GM19043 (cell line): ENCODE data around the gene CLC.
"Not testable (repeated sequence)": the region's sequence is repeated elsewhere in the genome, so short reads cannot be mapped to it uniquely, and the experiment has no call there.

Source experiments
- ATAC-seq: cut with Tn5 transposase; IDR thresholded peaks from one replicate; pipeline ENCODE4 v1.9.1; 2021; ENCODE audit warnings: low read depth; ENCODE audit not compliant: unreplicated experiment

CLC gene

DNA sequence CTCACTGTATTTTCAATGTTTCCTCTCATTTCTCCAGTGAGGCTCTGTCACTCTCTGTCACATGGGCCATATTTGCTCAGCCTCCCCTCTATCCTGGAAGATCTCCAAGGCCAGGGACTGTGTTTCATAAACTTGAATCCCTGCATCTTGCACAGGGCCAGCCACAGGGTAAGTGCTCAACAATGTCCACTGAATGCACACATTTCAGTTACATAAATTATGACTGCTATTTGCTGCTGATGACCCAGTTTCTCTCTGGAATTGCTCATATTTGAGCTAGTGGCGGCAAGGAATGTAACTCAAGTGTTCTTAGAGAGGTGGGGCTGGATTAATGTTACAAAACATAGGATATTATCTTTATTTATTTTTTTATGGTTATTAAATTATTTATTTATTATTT, 6.1 kb downstream of the CLC start:
- ATAC-seq, result no peak

DNA sequence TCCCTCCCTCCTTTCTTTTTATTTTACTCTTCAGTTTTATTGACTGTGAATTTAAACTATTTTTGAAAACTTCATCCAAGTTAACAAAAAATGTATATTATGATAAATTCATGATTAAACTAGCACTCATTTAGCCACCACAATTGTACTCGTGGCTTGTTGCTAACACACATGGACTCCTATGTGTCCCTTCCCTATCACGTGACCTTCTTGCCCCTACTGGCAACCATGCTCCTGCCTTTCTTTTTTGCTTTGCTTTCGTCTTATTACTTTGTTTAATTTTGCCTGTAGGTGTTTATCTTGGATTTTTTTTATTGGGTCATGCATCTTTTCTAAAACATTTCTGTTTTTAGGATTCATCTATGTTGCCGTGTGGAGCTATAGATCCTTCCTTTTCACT, 8.2 kb downstream of the CLC start:
- ATAC-seq, result no peak

- ATAC-seq, result no peak
Observed at GRCh38 chr19:39728040-39728439, 9.8 kb downstream of the CLC start.

DNA sequence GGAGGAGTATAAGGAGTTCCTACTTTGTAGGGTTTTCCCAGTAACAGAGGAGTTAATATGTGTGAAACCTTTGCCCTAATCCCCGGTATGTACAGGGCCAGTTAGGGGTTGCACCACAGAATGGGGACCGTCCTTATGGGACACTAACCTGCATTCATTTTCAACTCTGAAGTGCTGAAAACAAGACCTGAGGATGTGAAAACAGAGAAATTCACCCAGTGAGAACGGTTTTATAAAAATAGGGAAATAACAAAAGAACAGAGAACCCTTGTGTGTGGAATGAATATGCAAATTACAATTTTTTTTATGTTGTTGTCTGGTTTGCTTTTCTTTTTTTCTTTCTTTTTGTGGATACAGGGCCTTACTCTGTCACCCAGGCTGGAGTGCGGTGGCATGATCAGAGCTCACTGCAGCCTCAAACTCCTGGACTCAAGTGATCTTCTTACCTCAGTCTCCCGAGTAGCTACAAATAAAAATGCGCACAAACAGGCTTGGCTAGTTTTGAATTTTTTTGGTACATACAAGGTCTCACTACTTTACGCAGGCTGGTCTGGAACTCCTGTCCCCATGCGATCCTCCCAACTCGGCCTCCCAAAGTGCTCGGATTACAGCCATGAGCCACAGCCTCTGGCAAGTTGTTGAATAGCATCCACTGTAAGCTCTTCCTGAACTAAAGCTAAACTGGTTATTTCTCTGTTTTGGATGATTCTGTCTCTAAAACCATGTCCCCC, 10.6 kb downstream of the CLC start:
- no peak for ATAC-seq

GRCh38 chr19:39725995-39726394, 11.8 kb downstream of the CLC start:
- ATAC-seq, result no peak

DNA sequence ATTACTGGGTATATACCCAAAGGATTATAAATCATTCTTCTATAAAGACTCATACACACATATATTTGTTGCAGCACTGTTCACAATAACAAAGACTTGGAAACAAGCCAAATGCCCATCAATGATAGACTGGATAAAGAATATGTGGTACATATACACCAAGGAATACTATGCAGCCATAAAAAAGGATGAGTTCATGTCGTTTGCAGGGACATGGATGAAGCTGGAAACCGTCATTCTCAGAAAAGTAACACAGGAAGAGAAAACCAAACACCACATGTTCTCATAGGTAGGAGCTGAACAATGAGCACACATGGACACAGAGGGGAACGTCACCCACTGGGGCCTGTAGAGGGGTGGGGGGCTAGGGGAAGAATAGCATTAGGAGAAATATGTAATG, 17.7 kb downstream of the CLC start:
- not testable (repeated sequence) for ATAC-seq

- ATAC-seq, result no peak
Observed at GRCh38 chr19:39710333-39710890, 27.4 kb downstream of the CLC start.

DNA sequence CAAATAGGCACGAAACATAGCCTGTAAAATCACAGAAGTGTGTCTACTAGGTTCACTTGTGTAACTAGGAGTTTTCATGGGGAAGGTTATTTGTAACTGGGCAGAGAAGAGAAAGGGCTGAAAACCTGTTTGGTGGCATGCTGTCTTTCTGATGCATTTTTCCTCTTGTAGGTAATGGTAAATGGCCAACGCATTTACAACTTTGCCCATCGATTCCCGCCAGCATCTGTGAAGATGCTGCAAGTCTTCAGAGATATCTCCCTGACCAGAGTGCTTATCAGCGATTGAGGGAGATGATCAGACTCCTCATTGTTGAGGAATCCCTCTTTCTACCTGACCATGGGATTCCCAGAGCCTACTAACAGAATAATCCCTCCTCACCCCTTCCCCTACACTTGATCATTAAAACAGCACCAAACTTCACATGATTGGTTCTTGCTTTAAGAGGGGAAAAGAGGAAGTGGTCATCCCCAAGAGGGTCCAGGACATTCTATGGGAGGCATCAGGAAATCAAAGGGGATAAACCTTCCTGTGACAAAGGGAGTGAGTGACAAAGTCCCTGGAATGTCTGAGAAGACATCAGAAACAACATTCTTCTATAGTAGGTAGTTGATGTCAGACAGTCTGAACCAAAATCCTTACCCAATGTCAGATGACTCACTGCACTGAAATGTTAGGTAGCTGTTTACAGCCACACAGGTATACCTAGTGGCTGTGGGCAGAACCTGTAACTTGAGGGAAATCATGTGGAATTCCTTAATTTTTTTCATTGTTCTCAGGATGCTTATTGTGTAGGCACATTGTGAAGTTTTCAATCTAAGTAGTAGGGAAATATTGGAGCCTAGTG, 28.6 kb downstream of the CLC start:
- ATAC-seq, result no peak

- no peak for ATAC-seq
Observed at GRCh38 chr19:39708594-39708993, 29.2 kb downstream of the CLC start.

DNA sequence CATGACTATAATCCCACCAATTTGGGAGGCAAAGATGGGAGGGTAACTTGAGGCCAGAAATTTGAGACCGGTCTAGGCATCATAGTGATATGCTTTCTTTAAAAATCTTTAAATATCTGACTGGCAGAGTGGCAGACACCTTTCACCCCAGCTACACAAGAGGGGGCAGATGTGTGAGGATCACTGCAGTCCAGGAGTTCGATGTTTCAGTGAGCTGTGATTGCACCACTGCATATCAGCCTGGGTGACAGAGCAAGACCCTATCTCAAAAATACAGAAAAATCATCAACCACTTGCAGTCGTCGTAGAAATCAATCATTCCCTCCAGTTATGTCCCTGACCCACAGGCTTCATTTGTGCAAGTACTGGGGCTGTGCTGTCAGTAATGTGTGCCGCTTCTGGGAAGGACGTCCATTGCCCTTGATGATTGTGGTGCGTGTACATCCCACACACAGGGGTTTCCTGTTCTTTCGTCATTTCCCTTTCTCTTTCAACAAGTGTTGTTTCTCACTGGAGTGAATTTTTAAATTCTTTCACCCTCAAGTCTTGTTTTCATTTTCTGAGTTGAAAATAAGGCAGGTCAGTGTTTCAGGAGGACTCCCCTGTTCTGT, 32.1 kb downstream of the CLC start:
- no peak for ATAC-seq

- no peak for ATAC-seq
Observed at GRCh38 chr19:39704181-39705044, 33.4 kb downstream of the CLC start, which contains the start of gene LGALS14. LGALS14 (plus strand) TSS chr19:39704481; CDS start chr19:39704529, 48 bp downstream.

DNA sequence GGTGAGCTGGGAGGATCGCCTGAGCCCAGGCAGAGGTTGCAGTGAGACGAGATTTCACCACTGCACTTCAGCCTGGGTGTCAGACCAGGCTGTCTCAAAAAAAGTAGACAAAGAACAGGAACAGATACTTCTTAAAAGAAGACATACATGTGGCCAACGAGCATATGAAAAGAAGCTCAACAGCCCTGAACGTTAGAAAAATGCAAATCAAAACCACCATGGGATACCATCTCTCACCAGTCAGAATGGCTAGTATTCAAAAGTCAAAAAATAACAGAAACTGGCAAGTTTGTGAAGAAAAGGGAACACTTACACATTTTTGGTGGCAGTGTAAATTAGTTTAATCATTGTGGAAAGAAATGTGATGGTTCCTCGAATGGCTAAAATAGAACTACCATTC, 36.5 kb downstream of the CLC start:
- ATAC-seq, result no peak

GRCh38 chr19:39698535-39698934, 39.3 kb downstream of the CLC start:
- no peak for ATAC-seq

DNA sequence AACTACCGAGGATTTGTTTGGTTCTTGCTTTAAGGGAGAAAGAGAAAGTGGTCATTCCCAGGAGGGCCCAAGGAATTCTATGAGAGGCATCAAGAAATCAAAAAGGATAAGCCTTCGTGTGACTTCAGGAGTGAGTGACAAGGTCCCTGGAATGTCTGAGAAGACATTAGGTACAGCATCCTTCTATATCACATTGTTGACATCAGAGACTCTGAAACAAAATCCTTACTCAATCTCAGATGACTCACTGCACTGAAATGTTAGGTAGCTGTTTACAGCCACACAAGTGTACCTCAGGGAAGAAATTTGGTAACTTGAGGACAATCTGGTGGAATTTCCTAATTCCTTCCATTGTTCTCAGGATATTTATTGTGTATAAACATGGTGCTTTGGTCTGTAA, 41.4 kb downstream of the CLC start:
- ATAC-seq, result no peak

DNA sequence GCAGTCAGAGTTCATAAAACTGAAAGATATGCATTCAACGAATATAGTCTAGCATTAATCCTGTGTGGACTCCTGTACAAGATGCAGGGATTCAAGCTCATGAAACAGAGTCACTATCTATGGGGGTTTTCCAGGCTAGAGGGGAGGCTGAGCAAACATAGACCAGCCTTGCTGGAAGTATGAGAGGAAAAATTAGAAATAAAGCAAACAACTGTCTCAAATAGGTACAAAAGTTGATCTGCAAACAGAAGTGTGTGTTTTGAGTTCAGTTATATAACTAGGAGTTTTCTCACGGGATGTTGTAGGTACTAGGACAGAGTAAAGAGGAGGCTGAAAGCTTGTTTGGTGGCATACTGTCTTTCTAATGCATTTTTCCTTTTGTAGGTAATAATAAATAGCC, 42.1 kb downstream of the CLC start:
- no peak for ATAC-seq

DNA sequence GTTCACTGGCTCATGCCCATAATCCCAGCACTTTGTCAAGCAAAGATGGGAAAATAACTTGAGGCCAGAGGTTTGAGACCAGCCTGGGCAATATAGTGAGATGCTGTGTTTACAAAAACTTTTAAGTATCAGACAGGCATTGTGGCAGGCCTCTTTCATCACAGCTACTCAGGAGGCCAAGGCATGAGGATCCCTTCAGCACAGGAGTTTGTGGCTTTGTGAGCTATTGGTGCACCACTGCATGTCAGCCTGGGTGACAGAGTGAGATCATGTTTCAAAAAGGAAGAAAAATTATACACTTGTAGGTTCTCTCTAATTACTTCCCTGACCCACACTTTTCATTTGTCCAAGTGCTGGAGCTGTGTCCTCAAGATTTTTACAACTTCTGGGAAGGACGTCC, 45.0 kb downstream of the CLC start:
- no peak for ATAC-seq

DNA sequence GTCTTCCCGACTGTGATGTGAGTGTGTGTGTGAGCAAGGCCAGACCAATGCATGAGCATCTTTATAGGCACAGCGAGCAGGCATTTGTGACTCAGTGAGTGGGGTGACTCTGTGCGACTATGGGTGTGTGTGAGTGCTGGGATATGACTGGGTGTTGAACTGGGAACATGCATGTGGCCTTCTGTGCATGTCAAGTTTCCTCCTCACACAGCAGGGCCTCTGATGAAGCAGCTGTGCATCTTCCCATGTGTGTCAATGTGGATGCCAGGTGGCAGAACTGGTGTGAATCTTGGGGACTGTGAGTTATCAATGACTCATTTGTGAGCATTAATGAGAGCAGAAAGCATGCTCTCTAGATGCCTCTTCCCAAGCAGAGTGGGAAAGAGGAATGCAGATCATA, 45.7 kb downstream of the CLC start:
- no peak for ATAC-seq

DNA sequence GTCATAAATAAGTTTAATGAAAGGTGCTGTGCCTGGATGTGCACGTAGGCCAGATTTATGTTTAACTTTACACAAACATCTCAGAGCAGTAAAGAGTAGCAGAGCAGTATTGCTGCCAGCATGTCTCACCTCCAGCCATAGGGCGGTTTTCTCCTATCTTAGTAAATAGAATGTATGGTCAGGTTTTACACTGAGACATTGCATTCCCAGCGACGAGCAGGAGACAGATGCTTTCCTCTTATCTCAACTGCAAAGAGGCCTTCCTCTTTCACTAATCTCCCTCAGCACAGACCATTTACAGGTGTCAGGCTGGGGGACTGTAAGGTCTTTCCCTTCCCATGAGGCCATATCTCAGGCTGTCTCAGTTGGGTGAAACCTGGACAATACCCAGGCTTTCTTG, 49.2 kb downstream of the CLC start:
- ATAC-seq, result not testable (repeated sequence)

- ATAC-seq, result no peak
Observed at GRCh38 chr19:39686739-39687138, 51.1 kb downstream of the CLC start.

GRCh38 chr19:39684267-39684666, 53.6 kb downstream of the CLC start:
- ATAC-seq, result no peak
